H1 (cell line): ENCODE data around the gene GPR155. TPM values are rescaled to one million over a fixed set of nuclear protein-coding genes. Genes with fewer than 3 reads are reported as not detected.
A peak's percentile ranks its signal among the peaks of the same experiment; 100 is the strongest.

ENCODE experiments used
- CTCF ChIA-PET: fragments of 300-600 bp; sonication (Branson Sonifier 250); formaldehyde crosslinking; loops from one replicate; lab custom pipeline; 2021; ENCODE audit not compliant: partially characterized antibody; lab: Charles Lee
- POLR2A ChIA-PET: fragments of 300-600 bp; sonication (Branson Sonifier 250); formaldehyde crosslinking; loops from one replicate; lab custom pipeline; 2021; ENCODE audit warnings: inconsistent platforms; ENCODE audit not compliant: partially characterized antibody; lab: Charles Lee
- DNase-seq, 2 experiments: peaks; one replicate each; pipeline versions ENCODE4 v3.0.0 to v3.0.0-alpha.2; 2010 to 2022; ENCODE audit warnings: low spot score in 2 of 2, low read depth in 1 of 2, mixed read lengths in 1 of 2
- FAIRE-seq: peaks from 2 replicates; lab custom pipeline; 2011; peaks lifted over from hg19 to GRCh38; lab: Jason Lieb, UNC
- H2AFZ ChIP-seq: 2 replicates; pipeline ENCODE4 v1.8.1; 2012; ENCODE audit warnings: low read length, inconsistent platforms
- H2AK5ac ChIP-seq: 2 replicates; pipeline ENCODE4 v1.6.1; 2013; ENCODE audit warnings: low read depth, low read length
- H2BK120ac ChIP-seq: replicated peaks from 2 replicates; pipeline ENCODE3; 2013; ENCODE audit warnings: low read depth, low read length, inconsistent platforms
- H2BK12ac ChIP-seq: 2 replicates; pipeline ENCODE4 v1.6.1; 2013; ENCODE audit warnings: low read depth, low read length
- H2BK15ac ChIP-seq: 2 replicates; pipeline ENCODE4 v1.6.1; 2013; ENCODE audit warnings: low read length
- H2BK20ac ChIP-seq: 2 replicates; pipeline ENCODE4 v1.6.1; 2013; ENCODE audit warnings: low read length
- H2BK5ac ChIP-seq: 2 replicates; pipeline ENCODE4 v1.6.1; 2013; ENCODE audit warnings: low read depth, low read length
- H3K14ac ChIP-seq: 2 replicates; pipeline ENCODE4 v1.6.1; 2013; ENCODE audit warnings: inconsistent platforms; ENCODE audit not compliant: insufficient read length
- H3K18ac ChIP-seq: 2 replicates; pipeline ENCODE4 v1.6.1; 2013; ENCODE audit warnings: low read length; ENCODE audit errors: extremely low read depth
- H3K23ac ChIP-seq: 2 replicates; pipeline ENCODE4 v1.6.1; 2013; ENCODE audit warnings: inconsistent platforms; ENCODE audit not compliant: insufficient read length
- H3K23me2 ChIP-seq: 2 replicates; pipeline ENCODE4 v1.6.1; 2013; ENCODE audit warnings: low read depth, low read length
- H3K27ac ChIP-seq: 2 replicates; pipeline ENCODE4 v1.6.1; 2011; ENCODE audit warnings: low read depth, low read length, inconsistent platforms
- H3K27me3 ChIP-seq, 4 experiments: replicated peaks in 1 of 4; 1 replicate in 1 of 4; 2 replicates in 3 of 4; pipeline versions ENCODE4 v1.6.1 to v1.8.1; 2011 to 2013; ENCODE audit warnings: low read length in 3 of 4, mild to moderate bottlenecking in 3 of 4, inconsistent platforms in 2 of 4, mixed read lengths in 2 of 4, moderate library complexity in 1 of 4; ENCODE audit not compliant: control insufficient read depth in 3 of 4, insufficient read depth in 3 of 4; ENCODE audit errors: extremely low read depth in 1 of 4
- H3K36me3 ChIP-seq, 4 experiments: 2 replicates each; pipeline versions ENCODE4 v1.6.1 to v1.8.1; 2011 to 2013; ENCODE audit warnings: mild to moderate bottlenecking in 4 of 4, low read length in 3 of 4, moderate library complexity in 2 of 4, control low read depth in 1 of 4, inconsistent platforms in 1 of 4; ENCODE audit not compliant: insufficient read depth in 4 of 4, control insufficient read depth in 2 of 4
- H3K4ac ChIP-seq: replicated peaks from 2 replicates; pipeline ENCODE3; 2013; ENCODE audit warnings: low read length, low read depth, mixed read lengths, inconsistent platforms; ENCODE audit not compliant: insufficient read length
- H3K4me1 ChIP-seq, 4 experiments: replicated peaks in 1 of 4; 1 replicate in 1 of 4; 2 replicates in 3 of 4; pipeline versions ENCODE4 v1.6.1 to v1.8.1; 2011 to 2013; ENCODE audit warnings: low read length in 3 of 4, inconsistent platforms in 2 of 4, mixed read lengths in 1 of 4; ENCODE audit not compliant: insufficient read depth in 4 of 4, control insufficient read depth in 3 of 4
- H3K4me2 ChIP-seq, 2 experiments: 2 replicates each; pipeline versions ENCODE4 v1.6.1 to v1.8.1; 2011 to 2013; ENCODE audit warnings: low read depth in 2 of 2, low read length in 2 of 2, control low read depth in 1 of 2, inconsistent platforms in 1 of 2, mild to moderate bottlenecking in 1 of 2; ENCODE audit not compliant: insufficient read depth in 1 of 2
- H3K4me3 ChIP-seq, 4 experiments: fragments of 200-600, 300-600 bp in 1 of 4; sonication (generic), shearing (Covaris generic), sonication (Bioruptor Twin) in 1 of 4; 2 replicates each; pipeline versions ENCODE4 v1.5.1 to v1.8.1; 2011 to 2016; ENCODE audit warnings: low read length in 4 of 4, low read depth in 3 of 4, control low read depth in 2 of 4, inconsistent platforms in 2 of 4, mild to moderate bottlenecking in 2 of 4, mixed read lengths in 1 of 4, moderate library complexity in 1 of 4; ENCODE audit not compliant: insufficient read depth in 2 of 4; ENCODE audit errors: extremely low read depth in 1 of 4
- H3K56ac ChIP-seq: replicated peaks from 2 replicates; pipeline ENCODE3; 2013; ENCODE audit warnings: low read depth, mild to moderate bottlenecking, mixed read lengths, low read length, inconsistent platforms; ENCODE audit not compliant: insufficient read length
- H3K79me1 ChIP-seq: 2 replicates; pipeline ENCODE4 v1.6.1; 2013; ENCODE audit warnings: low read depth, low read length, control low read depth
- H3K79me2 ChIP-seq, 2 experiments: 2 replicates each; pipeline versions ENCODE4 v1.6.1 to v1.8.1; 2012 to 2013; ENCODE audit warnings: low read length in 2 of 2, mild to moderate bottlenecking in 2 of 2, inconsistent platforms in 1 of 2; ENCODE audit not compliant: insufficient read depth in 2 of 2, control insufficient read depth in 1 of 2
- H3K9ac ChIP-seq, 4 experiments: replicated peaks in 1 of 4; 1 replicate in 1 of 4; 2 replicates in 3 of 4; pipeline versions ENCODE4 v1.6.1 to v1.8.1; 2011 to 2013; ENCODE audit warnings: low read depth in 3 of 4, low read length in 3 of 4, control low read depth in 2 of 4, mild to moderate bottlenecking in 2 of 4, moderate library complexity in 2 of 4, inconsistent platforms in 1 of 4; ENCODE audit errors: extremely low read depth in 1 of 4
- H3K9me3 ChIP-seq, 2 experiments: 2 replicates each; pipeline versions ENCODE4 v1.6.1 to v1.8.1; 2012 to 2013; ENCODE audit warnings: mild to moderate bottlenecking in 2 of 2, moderate library complexity in 2 of 2, control low read depth in 1 of 2, inconsistent platforms in 1 of 2, low read depth in 1 of 2, low read length in 1 of 2, mixed read lengths in 1 of 2; ENCODE audit not compliant: insufficient read depth in 2 of 2
- H4K20me1 ChIP-seq, 2 experiments: replicated peaks in 1 of 2; 2 replicates each; pipeline versions ENCODE3 to v1.8.1; 2011 to 2013; ENCODE audit warnings: inconsistent platforms in 2 of 2, low read length in 2 of 2, mild to moderate bottlenecking in 1 of 2; ENCODE audit not compliant: insufficient read depth in 2 of 2, control insufficient read depth in 1 of 2
- H4K5ac ChIP-seq: 2 replicates; pipeline ENCODE4 v1.6.1; 2013; ENCODE audit warnings: low read length, low read depth, mixed read lengths, inconsistent platforms; ENCODE audit not compliant: insufficient read length
- H4K8ac ChIP-seq: 2 replicates; pipeline ENCODE4 v1.8.0; 2013; ENCODE audit warnings: mild to moderate bottlenecking, moderate library complexity, low read length, inconsistent platforms; ENCODE audit not compliant: insufficient read depth; ENCODE audit errors: extremely low read depth
- H4K91ac ChIP-seq: replicated peaks from 2 replicates; pipeline ENCODE3; 2013; ENCODE audit warnings: low read length, mixed read lengths, inconsistent platforms; ENCODE audit not compliant: insufficient read length
- ASH2L ChIP-seq: fragments of 200-600, 300-600 bp; sonication (generic); IDR thresholded peaks from one replicate; pipeline ENCODE4 v1.7.1; 2017; ENCODE audit warnings: low read length
- BACH1 ChIP-seq: IDR thresholded peaks from 2 replicates; pipeline ENCODE4 v1.6.1; 2012; ENCODE audit warnings: low read length, improper control_type of control experiment
- CREB1 ChIP-seq: IDR thresholded peaks from 2 replicates; pipeline ENCODE4 v1.6.1; 2012; ENCODE audit warnings: inconsistent platforms
- EGR1 ChIP-seq: IDR thresholded peaks from 2 replicates; pipeline ENCODE4 v1.6.1; 2011; ENCODE audit warnings: low read depth, low read length, borderline replicate concordance
- JUND ChIP-seq: IDR thresholded peaks from 2 replicates; pipeline ENCODE4 v1.6.1; 2011; ENCODE audit warnings: mild to moderate bottlenecking, improper control_type of control experiment, low read length
- MAFK ChIP-seq: IDR thresholded peaks from 2 replicates; pipeline ENCODE4 v1.6.1; 2012; ENCODE audit warnings: low read depth, mild to moderate bottlenecking, improper control_type of control experiment, low read length
- PHF8 ChIP-seq: fragments of 200-600 bp; sonication (generic); conservative IDR thresholded peaks from 2 replicates; pipeline ENCODE4 v1.7.1; 2012; ENCODE audit warnings: low read depth, mild to moderate bottlenecking, inconsistent platforms, low read length, moderate library complexity
- POLR2A ChIP-seq, 2 experiments: IDR thresholded peaks; 1 replicate in 1 of 2; 2 replicates in 1 of 2; pipeline ENCODE4 v1.6.1; 2011; ENCODE audit warnings: low read depth in 2 of 2, low read length in 2 of 2, mild to moderate bottlenecking in 2 of 2; ENCODE audit errors: control extremely low read depth in 1 of 2
- POU5F1 ChIP-seq: IDR thresholded peaks from 2 replicates; pipeline ENCODE4 v1.6.1; 2011; ENCODE audit warnings: low read depth, mild to moderate bottlenecking, low read length, moderate library complexity
- RBBP5 ChIP-seq: IDR thresholded peaks from 2 replicates; pipeline ENCODE4 v1.7.1; 2012; ENCODE audit warnings: low read depth, mild to moderate bottlenecking, inconsistent platforms, low read length, moderate library complexity, borderline replicate concordance
- SAP30 ChIP-seq: fragments of 300-600 bp; sonication (generic); IDR thresholded peaks from 2 replicates; pipeline ENCODE4 v1.7.1; 2012; ENCODE audit warnings: low read length, moderate library complexity, mild to moderate bottlenecking, inconsistent platforms; ENCODE audit not compliant: insufficient read depth, insufficient replicate concordance
- TAF7 ChIP-seq: optimal IDR thresholded peaks from 2 replicates; pipeline ENCODE3; 2011; ENCODE audit warnings: low read depth, mild to moderate bottlenecking, inconsistent platforms, low read length, moderate library complexity, borderline replicate concordance
- TEAD4 ChIP-seq: IDR thresholded peaks from 2 replicates; pipeline ENCODE4 v1.6.1; 2012; ENCODE audit warnings: low read depth, low read length, inconsistent platforms, mixed read lengths
- WGBS, 2 experiments: shearing (Covaris generic) in 1 of 2; methylation state at CpG; one replicate each; pipeline versions ENCODE4 v1.1.6 to v1.1.7; 2013 to 2015; ENCODE audit warnings: low lambda C conversion rate in 2 of 2, mixed read lengths in 2 of 2, inconsistent platforms in 1 of 2, low coverage in 1 of 2, missing lambda C conversion rate in 1 of 2; ENCODE audit not compliant: insufficient replicate concordance in 2 of 2, insufficient coverage in 1 of 2, insufficient read length in 1 of 2; ENCODE audit errors: extremely low coverage in 1 of 2, missing lambda C conversion rate in 1 of 2; 5-methylcytosine and 5-hydroxymethylcytosine counted together
- polyA plus RNA-seq, 7 experiments: library from polyadenylated mRNA; depleted of rRNA in 3 of 7; stranded (reverse) in 5 of 7; unstranded in 2 of 7; fragments of >200 nt in 5 of 7; fragments of 200-250 nt in 2 of 7; gene quantifications; 1 replicate in 5 of 7; 2 replicates in 1 of 7; 4 replicates in 1 of 7; pipeline versions ENCODE4 v1.2.1 to v1.2.3, GENCODE V29; 2011 to 2013; ENCODE audit warnings: missing spikeins in 2 of 7, mixed read lengths in 2 of 7
- total RNA-seq: library from RNA; stranded (reverse); fragmentation: NEBNext Ultra II Directional; extraction: Animal tissue kit (Norgen Biotek cat#: 25700); gene quantifications from 2 replicates; pipeline ENCODE4 v1.2.1, GENCODE V29; 2021

The GPR155 gene
- total and polyA plus RNA-seq, 2 of the 8 experiments (the other 6 are each of a cell fraction or from before 2014, with no cell fraction given): 0.26 to 2.1 TPM

GRCh38 chr2:174395284-174395968 is 91.4 kb downstream of the GPR155 start, which contains the start of gene SCRN3:
TSS of gene SCRN3 (plus strand) at chr2:174395730. CDS start at chr2:174398284, 2,554 bp downstream.
- ChIA-PET CTCF (interaction anchor here (0.7 to 1.1 kb wide), 3 partner anchors 54 to 953 kb away, joined by 3 to 7 read pairs (median 5); no protein-coding TSS in a partner anchor), POLR2A (interaction anchor here (1.3 to 1.8 kb wide), 3 partner anchors 8 to 21 kb away, joined by 3 to 8 read pairs (median 4); no protein-coding TSS in a partner anchor)
- TF ChIP-seq POU5F1: no peak
- peak; percentile 78; the same call in 1 of the 2 replicates for TF ChIP-seq EGR1
- peak; percentile 49 to 72 for TF ChIP-seq POLR2A (IDR thresholded peaks at IDR 0.05; ENCODE audit: control extremely low read depth in 1 of 2, low read depth in 2 of 2, low read length in 2 of 2)
- TF ChIP-seq JUND: no peak
- no peak for TF ChIP-seq BACH1
- peak; percentile 82 for TF ChIP-seq CREB1
- peak; percentile 89 for TF ChIP-seq ASH2L
- TF ChIP-seq TEAD4: peak; percentile 44; the same call in 1 of the 2 replicates
- TF ChIP-seq RBBP5: peak; percentile 61; the same call in 1 of the 2 replicates
- no peak for TF ChIP-seq MAFK
- peak; percentile 89 for TF ChIP-seq SAP30
- peak; percentile 74 for TF ChIP-seq PHF8
- peak; percentile 49 for TF ChIP-seq TAF7

More at GRCh38 chr2:174395284-174395968, 91.4 kb downstream of the GPR155 start, which contains the start of gene SCRN3:
- Histone ChIP-seq H4K8ac (no peak within 1 kb of the TSS), H4K5ac (peak within 1 kb of the TSS; percentile 60), H3K36me3 (no peaks in the 10 kb centered on the region), H3K79me2 (peaks cover 0 to 21% of the 10 kb centered on the region in 2 experiments; a peak in 3 of 4 replicates), H4K20me1 (no peaks in the 10 kb centered on the region), H2AFZ (peak within 1 kb of the TSS; percentile 71), H3K23ac (peak within 1 kb of the TSS; percentile 52), H3K27ac (peak within 1 kb of the TSS; percentile 58; the same call in 1 of the 2 replicates), H2AK5ac (no peak within 1 kb of the TSS), H3K14ac (no peak within 1 kb of the TSS), H3K56ac (no peak within 1 kb of the TSS), H3K23me2 (no peaks in the 10 kb centered on the region), H3K79me1 (no peaks in the 10 kb centered on the region), H3K4ac (no peak within 1 kb of the TSS), H2BK12ac (no peak within 1 kb of the TSS), H3K9me3 (no peaks in the 10 kb centered on the region), H3K4me2 (peak within 1 kb of the TSS; percentile 76 to 91), H2BK15ac (no peak within 1 kb of the TSS), H3K9ac (peak within 1 kb of the TSS in 3 of 4 experiments; percentile 57 to 80 (median 70); a peak in 6 of 7 replicates), H3K27me3 (no peaks in the 10 kb centered on the region), H3K4me1 (no peaks in the 10 kb centered on the region), H2BK120ac (no peak within 1 kb of the TSS), H3K4me3 (peak within 1 kb of the TSS; percentile 76 to 84 (median 82)), H2BK20ac (no peak within 1 kb of the TSS), H3K18ac (no peak within 1 kb of the TSS; the same call in 1 of the 2 replicates), H4K91ac (no peak within 1 kb of the TSS), H2BK5ac (no peak within 1 kb of the TSS)
- DNase-seq: peak; percentile 82 to 87
- FAIRE-seq: peak; percentile 98
- WGBS, 2 experiments: 1% methylated on average over 35 of the region's 35 CpGs; no CpG with 5 or more reads in 1 of the 2 experiments
